HG02642 (cell line): ENCODE results near the gene SLC41A3.

Experiments used
- ATAC-seq: cut with Tn5 transposase; IDR thresholded peaks from one replicate; pipeline ENCODE4 v1.9.1; 2021; ENCODE audit warnings: mild to moderate bottlenecking; ENCODE audit not compliant: unreplicated experiment, poor library complexity

SLC41A3 gene

DNA sequence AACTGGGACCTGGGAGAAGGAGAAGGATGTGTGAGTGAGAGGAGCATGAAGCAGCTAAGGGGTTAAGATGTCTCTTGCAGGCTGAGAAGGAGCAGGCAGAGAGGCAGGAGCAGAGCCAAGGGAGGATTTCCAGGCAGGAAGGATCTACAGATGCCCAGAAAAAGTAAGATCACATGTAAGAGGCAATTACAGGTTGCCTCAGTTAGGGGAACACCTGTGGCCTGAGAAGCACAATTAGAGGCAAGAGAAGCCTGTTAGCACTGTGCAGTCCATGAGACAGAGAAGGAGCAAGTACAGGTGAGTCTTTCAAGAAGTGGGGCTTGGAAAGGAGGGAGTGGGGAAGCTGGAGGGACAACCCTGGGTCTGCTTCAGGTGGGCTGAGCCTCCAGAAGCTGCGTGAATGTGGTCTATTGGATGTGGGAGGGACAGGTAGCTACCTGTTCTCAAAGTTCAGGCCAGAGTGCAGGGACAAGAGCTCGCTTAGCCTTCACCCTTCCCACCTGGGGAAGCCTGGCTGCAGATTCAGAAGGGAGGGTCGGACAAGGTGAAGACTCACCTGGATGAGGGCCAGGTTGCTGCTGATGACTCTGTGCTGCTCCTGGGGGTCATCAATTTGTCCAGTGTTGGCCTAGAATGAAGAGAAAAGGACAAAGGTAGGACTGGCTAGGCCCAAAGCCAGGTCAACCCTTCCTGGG is 50.7 kb downstream of the SLC41A3 start:
- ATAC-seq = no peak

DNA sequence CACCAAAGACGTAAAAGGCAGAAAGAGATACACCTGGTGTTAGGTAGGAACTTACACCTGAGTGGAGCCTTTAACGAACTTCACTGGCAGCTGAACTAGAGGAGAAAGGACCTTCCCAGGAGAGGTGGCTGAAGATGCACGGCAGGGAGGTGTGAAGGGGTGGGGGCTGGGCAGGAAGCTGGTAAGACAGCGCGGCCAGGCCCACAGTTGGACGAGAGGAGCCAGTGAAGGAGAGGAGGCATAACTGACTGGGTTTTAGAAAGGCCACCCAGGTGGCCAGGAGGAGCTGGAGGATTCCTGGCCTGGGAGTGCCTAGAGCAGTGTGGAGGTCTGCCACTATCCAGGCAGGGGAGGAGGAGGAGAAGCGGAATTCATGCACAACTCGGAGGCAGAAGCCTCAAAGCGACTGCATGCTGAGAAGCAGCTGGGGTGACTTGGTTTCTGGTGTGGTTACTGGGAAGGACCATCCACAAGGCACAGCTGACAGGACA is 51.9 kb downstream of the SLC41A3 start:
- no peak for ATAC-seq

DNA sequence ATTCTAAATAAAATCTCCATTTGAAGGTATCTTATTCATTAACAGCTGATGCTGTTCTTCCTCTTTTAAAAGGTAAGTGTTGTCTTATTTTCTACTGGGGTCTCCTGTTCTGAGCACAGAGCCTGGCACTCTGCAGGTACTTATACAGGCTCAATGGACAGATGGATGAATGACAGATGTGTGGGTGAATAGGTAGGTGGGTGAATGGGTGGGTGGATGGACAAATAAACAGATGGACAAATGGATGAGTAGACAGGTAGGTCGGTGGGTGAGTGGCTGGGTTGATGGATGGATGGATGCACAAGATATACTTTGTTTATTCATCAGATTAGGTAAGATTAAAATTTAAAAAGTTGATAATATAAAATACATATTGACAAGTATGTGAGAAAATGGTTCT is 53.5 kb downstream of the SLC41A3 start:
- ATAC-seq = no peak

GRCh38 chr3:126029241-126029640 is 54.7 kb downstream of the SLC41A3 start:
- ATAC-seq = no peak

DNA sequence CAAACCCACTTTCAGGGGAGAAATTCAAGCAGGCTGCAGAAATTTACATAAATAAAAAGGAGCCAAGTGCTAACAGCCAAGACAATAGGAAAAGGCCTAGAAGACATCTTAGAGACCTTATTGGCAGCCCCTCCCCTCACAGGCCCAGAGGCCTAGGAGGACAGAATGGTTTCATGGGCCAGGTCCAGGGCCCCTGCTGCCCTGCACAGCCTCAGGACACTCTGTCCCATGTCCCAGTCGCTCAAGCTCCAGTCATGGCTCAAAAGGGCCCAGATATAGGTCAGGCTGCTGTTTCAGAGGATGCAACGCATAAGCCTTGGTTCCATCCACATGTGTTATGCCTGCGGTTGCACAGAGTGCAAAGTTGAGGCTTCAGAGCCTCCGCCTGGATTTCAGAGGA is 55.8 kb downstream of the SLC41A3 start:
- no peak for ATAC-seq

DNA sequence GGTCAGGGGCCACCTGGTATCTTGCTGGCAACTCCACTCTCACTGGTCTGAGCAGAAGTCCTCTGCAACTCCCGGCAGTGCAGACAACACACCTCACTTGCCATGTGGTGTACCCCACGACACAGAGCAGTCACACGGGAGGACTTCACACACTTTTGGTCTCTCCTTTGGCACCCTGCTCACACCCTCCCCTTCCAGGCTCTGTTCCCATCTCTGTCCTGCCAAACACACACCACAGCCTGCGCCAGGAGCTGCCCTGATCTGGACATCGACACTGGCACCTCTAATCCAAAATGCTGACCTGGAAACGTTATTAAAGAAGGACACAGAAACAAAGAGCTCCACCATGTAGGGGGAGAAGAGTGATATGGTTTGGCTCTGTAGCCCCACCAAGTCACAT is 57.2 kb downstream of the SLC41A3 start:
- ATAC-seq = no peak

- ATAC-seq = no peak
Observed at GRCh38 chr3:126026277-126026751, 57.6 kb downstream of the SLC41A3 start.

DNA sequence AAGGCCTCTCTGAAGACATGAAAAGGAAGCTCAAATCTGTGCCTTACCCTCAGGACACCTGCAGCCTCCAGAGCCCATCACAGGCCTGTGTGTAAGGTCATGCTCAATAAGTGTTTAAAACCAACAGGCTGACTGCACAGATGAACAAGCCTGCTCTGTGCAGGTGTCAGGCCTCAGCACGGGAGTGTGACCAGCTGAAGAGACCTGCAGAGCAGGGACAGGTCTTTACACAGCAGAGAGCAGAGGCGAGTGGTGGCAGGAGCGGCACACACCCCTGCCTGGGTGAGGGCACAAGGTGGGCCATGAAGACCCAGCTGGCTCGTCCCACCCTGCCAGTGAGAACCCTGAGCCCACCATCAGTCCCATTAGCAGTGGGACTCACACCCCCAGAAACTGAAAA is 58.1 kb downstream of the SLC41A3 start:
- ATAC-seq = no peak

DNA sequence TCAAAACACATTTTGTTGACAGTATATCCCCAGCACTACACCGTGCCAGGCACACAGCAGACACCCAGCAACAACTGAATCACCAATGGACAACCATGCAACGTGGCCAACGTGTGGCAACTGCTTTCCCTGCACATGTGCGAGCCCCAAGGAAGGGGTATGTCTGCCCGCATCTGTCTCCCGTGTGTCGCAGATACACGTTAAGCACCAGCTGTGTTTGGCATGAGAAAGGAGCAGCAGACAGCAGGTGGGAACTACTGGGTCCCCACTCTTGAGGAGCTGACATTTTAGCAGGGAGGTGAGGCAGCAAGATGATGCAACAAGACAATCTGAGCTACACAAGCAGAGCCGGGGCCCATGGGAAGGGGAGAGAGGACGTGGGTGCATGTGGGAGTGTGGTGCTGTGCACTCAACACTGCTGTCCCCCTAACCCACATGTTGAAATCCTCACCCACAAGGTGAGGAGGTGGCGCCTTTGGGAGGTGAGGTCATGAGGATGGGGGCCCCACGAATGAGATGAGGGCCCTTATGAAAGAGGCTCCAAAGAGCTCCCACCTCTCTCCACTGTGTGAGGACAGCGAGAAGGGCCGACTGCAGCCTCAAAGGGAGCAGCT is 58.7 kb downstream of the SLC41A3 start:
- ATAC-seq = no peak

GRCh38 chr3:126024049-126024854 is 59.7 kb downstream of the SLC41A3 start:
- no peak for ATAC-seq

- ATAC-seq = no peak
Observed at GRCh38 chr3:126023390-126023789, 60.5 kb downstream of the SLC41A3 start.

GRCh38 chr3:126022741-126023359 is 61.1 kb downstream of the SLC41A3 start:
- ATAC-seq = no peak

DNA sequence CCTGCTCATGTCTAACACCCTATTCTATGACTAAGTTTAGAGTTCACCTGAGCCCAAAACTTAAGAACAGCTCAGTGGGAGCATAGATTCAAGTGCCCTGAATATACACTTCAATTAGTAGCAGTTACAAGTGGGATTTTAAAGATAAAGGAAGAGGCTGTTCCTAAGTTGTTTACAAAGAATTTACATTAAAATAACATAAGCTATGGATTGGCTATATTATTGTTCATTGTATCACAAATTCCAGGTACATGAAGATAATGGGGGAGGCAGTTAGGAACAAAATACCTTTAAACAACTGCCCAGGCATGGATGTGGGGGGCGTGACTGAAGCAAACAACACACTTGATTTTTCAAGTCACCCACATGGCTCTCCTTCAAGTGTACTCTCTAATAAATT is 62.2 kb downstream of the SLC41A3 start:
- ATAC-seq = no peak

- ATAC-seq = no peak
Observed at GRCh38 chr3:126021224-126021623, 62.7 kb downstream of the SLC41A3 start.

DNA sequence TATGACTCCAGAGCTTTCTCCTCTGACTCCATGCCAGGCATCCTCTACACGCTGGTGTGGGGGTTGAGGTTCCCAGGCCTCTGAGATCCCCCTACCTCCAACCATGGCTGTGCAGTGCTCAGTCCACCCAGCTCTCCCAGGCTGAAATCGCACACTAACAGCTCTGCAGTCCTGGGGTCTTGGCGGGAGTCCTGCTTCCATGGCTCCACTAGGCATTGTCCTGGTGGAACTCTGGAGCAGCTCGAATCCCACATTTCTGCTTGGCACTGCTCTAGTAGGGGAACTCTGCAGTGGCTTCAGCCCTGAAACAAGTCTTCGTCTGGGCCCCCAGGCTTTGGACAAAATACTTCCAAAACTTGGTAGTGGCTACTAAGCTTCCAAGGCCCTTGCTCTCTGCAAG is 64.2 kb downstream of the SLC41A3 start:
- no peak for ATAC-seq

- no peak for ATAC-seq
Observed at GRCh38 chr3:126018995-126019394, 64.9 kb downstream of the SLC41A3 start.

DNA sequence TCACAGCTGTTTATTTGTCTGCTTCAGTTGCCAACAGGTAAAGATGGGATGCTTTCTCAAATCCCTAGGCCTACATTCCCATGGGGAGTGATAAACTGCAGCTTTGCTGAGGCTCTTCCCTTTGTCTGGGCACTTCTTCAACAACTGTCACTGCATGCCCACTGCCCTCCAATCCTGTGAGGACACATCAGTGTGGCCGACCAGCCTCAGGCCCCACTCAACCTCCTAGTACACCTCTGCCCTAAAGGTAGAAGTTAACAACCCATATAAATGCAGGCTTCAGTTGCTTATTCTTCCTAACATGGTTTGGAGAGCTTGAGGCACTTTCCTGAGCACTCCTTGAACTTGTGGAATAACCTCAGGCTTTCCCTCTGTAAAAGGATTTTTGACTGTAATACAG is 65.4 kb downstream of the SLC41A3 start:
- ATAC-seq = no peak

DNA sequence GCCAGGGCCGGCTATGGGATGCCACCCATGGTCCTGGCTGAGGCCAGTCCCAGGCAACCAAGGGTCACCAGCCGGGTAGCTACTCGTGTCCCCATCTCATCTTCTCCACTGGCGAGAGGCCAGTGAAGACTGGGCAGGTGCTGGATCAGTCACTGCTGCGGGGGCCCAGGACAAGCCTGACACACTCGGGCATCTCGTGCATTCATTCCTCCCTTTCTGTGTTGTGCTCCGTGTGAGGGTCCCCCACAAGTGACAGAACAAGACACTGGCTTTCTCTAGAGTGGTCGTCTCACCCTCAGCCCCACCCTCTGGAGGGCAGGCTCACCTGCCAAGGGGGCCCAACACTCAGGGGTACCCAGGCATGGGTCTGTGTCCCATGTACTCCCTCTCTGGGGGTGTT is 66.6 kb downstream of the SLC41A3 start:
- no peak for ATAC-seq

- ATAC-seq = no peak
Observed at GRCh38 chr3:126016616-126017015, 67.3 kb downstream of the SLC41A3 start.

GRCh38 chr3:126015075-126015474 is 68.8 kb downstream of the SLC41A3 start:
- no peak for ATAC-seq

DNA sequence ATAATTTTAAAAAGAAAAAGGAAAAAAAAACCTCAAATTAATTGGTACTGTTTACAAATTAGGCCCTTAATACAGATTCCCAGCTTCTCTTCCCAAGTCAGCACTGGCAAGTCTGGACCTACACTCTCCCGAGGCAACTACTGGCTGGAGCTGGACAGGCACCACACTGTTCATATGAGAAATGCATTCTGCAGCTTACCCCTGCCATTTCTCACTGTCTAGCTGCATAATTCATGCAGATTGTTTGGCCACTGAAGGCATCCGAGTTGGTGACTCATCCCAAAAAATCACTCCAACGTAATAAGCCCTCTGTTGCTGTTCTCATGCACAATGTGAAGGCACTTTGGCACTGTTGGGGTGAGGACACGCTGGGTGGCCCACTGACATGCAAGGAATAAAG is 69.7 kb downstream of the SLC41A3 start:
- no peak for ATAC-seq
